Trophoblast cell (in vitro differentiated cells and primary cell): ENCODE results near the gene WSCD2.

Source experiments
- DNase-seq, 2 donors: peaks; one replicate each; pipeline ENCODE4 v3.0.0-alpha.2; 2016
- H2AFZ ChIP-seq: 2 replicates; pipeline ENCODE4 v1.6.1; 2013; ENCODE audit warnings: low read length, moderate library complexity, mild to moderate bottlenecking; ENCODE audit not compliant: insufficient read depth, poor library complexity
- H2AK5ac ChIP-seq: 2 replicates; pipeline ENCODE4 v1.6.1; 2013; ENCODE audit warnings: mild to moderate bottlenecking, low read length
- H2BK120ac ChIP-seq: 2 replicates; pipeline ENCODE4 v1.6.1; 2013; ENCODE audit warnings: low read length, mild to moderate bottlenecking, moderate library complexity; ENCODE audit not compliant: insufficient read depth, poor library complexity
- H2BK12ac ChIP-seq: 2 replicates; pipeline ENCODE4 v1.6.1; 2013; ENCODE audit warnings: mild to moderate bottlenecking, low read length, moderate library complexity
- H2BK5ac ChIP-seq: 2 replicates; pipeline ENCODE4 v1.6.1; 2013; ENCODE audit warnings: low read length, low read depth, moderate library complexity, mild to moderate bottlenecking; ENCODE audit not compliant: poor library complexity
- H3K14ac ChIP-seq: 2 replicates; pipeline ENCODE4 v1.6.1; 2013; ENCODE audit warnings: mild to moderate bottlenecking, low read length
- H3K18ac ChIP-seq: 2 replicates; pipeline ENCODE4 v1.6.1; 2013; ENCODE audit warnings: mild to moderate bottlenecking, low read length
- H3K23ac ChIP-seq: 2 replicates; pipeline ENCODE4 v1.6.1; 2013; ENCODE audit warnings: low read length
- H3K27ac ChIP-seq: 2 replicates; pipeline ENCODE4 v1.5.1; 2013; ENCODE audit warnings: low read depth, mild to moderate bottlenecking, inconsistent platforms, low read length, moderate library complexity
- H3K27me3 ChIP-seq: 2 replicates; pipeline ENCODE4 v1.6.1; 2013; ENCODE audit warnings: inconsistent platforms, mild to moderate bottlenecking, low read length, moderate library complexity; ENCODE audit not compliant: insufficient read depth
- H3K36me3 ChIP-seq, 2 experiments: 1 replicate in 1 of 2; 2 replicates in 1 of 2; pipeline ENCODE4 v1.6.1; 2013; ENCODE audit warnings: low read length in 2 of 2, mild to moderate bottlenecking in 2 of 2, moderate library complexity in 1 of 2; ENCODE audit not compliant: insufficient read depth in 2 of 2, control insufficient read depth in 1 of 2
- H3K4ac ChIP-seq: 2 replicates; pipeline ENCODE4 v1.6.1; 2013; ENCODE audit warnings: low read depth, mild to moderate bottlenecking, low read length, moderate library complexity
- H3K4me1 ChIP-seq, 2 experiments: 1 replicate in 1 of 2; 2 replicates in 1 of 2; pipeline ENCODE4 v1.6.1; 2013; ENCODE audit warnings: low read length in 2 of 2, mild to moderate bottlenecking in 2 of 2, moderate library complexity in 1 of 2; ENCODE audit not compliant: insufficient read depth in 2 of 2, control insufficient read depth in 1 of 2
- H3K4me2 ChIP-seq: 2 replicates; pipeline ENCODE4 v1.6.1; 2013; ENCODE audit warnings: inconsistent platforms, mild to moderate bottlenecking, low read length, moderate library complexity
- H3K4me3 ChIP-seq: 2 replicates; pipeline ENCODE4 v1.5.1; 2013; ENCODE audit warnings: mild to moderate bottlenecking, low read depth, low read length, inconsistent platforms
- H3K79me1 ChIP-seq: one replicate; pipeline ENCODE4 v1.6.1; 2013; ENCODE audit warnings: low read length
- H3K79me2 ChIP-seq: 2 replicates; pipeline ENCODE4 v1.6.1; 2013; ENCODE audit warnings: low read length, mild to moderate bottlenecking; ENCODE audit not compliant: control insufficient read depth, insufficient read depth, poor library complexity
- H3K9ac ChIP-seq: 2 replicates; pipeline ENCODE4 v1.6.1; 2013; ENCODE audit warnings: mild to moderate bottlenecking, low read length
- H3K9me3 ChIP-seq: 2 replicates; pipeline ENCODE4 v1.6.1; 2013; ENCODE audit warnings: low read depth, mild to moderate bottlenecking, control low read depth, inconsistent platforms, low read length; ENCODE audit not compliant: insufficient read depth
- H4K12ac ChIP-seq: 2 replicates; pipeline ENCODE4 v1.6.1; 2013; ENCODE audit warnings: low read depth, mild to moderate bottlenecking, low read length, moderate library complexity
- H4K8ac ChIP-seq: 2 replicates; pipeline ENCODE4 v1.6.1; 2013; ENCODE audit warnings: low read depth, mild to moderate bottlenecking, low read length, moderate library complexity
- H4K91ac ChIP-seq: one replicate; pipeline ENCODE4 v1.6.1; 2013; ENCODE audit warnings: low read depth, mild to moderate bottlenecking, low read length, moderate library complexity
- WGBS: extraction: QIAGEN DNeasy Blood & Tissue Kit; methylation state at CpG from one replicate; pipeline ENCODE4 v1.1.7; 2013; ENCODE audit warnings: missing lambda C conversion rate; ENCODE audit not compliant: insufficient read length, insufficient coverage; ENCODE audit errors: extremely low coverage; 5-methylcytosine and 5-hydroxymethylcytosine counted together

WSCD2 gene

DNA sequence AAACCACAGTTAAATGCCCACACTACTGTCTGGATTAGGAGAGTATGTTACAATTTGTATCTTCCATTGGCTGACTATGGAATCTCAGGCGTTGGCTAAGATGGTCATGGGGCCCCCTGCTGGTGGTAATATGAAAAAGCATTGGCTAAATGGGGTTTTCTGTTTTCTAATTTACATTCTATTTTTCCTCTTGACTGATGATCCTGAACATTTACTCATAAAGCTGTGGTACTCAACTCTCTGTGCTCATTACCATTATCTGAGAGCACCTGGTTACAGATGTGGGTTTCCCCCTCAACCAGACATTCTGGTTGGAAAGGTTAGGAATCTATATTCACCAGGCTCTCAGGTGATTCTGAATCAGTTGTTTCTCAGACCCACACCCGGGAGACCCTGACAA lies 64.8 kb downstream of the WSCD2 start:
- Histone ChIP-seq H3K23ac (no peak overlapping the region), H3K36me3 (no peaks in the 10 kb centered on the region), H3K4me3 (no peak overlapping the region), H3K4me1 (no peaks in the 10 kb centered on the region), H3K9ac (no peak overlapping the region), H4K8ac (no peak overlapping the region), H3K27me3 (no peaks in the 10 kb centered on the region), H3K9me3 (peaks cover 3% of the 10 kb centered on the region), H3K79me1 (no peaks in the 10 kb centered on the region), H4K91ac (no peak overlapping the region), H4K12ac (no peak overlapping the region), H3K4ac (no peak overlapping the region), H2AK5ac (no peak overlapping the region), H2BK120ac (no peak overlapping the region), H3K4me2 (no peak overlapping the region), H3K79me2 (no peaks in the 10 kb centered on the region), H2BK5ac (no peak overlapping the region), H2AFZ (no peak overlapping the region), H3K18ac (no peak overlapping the region), H3K27ac (no peak overlapping the region), H3K14ac (no peak overlapping the region), H2BK12ac (no peak overlapping the region)
- DNase-seq = peak in 1 of 2 donors; percentile 54
- WGBS = no CpG with 5 or more reads among the region's 2 CpGs

DNA sequence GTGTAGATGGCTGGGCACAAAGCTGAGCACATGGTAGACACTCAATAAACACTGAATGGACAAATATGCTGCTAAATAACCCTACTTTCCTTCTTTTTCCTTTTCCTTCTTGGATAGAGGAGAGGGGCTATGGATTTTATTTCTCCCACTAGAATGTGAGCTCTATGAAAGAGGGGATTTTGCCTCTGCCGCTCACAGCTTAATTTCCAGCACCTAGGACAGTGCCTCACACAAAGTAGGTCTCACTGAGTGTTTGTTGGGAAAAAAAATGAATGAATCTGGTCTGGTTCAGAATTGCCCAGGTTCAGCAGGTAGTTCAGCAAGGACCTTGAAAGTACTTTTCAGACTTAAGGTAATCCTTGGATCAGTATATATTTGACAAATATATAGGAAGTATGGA lies 65.5 kb downstream of the WSCD2 start:
- no peak overlapping the region for H2AFZ ChIP-seq
- H3K23ac ChIP-seq = no peak overlapping the region
- H2BK12ac ChIP-seq = no peak overlapping the region
- no peaks in the 10 kb centered on the region for H3K36me3 ChIP-seq
- no peak overlapping the region for H3K27ac ChIP-seq
- no peak overlapping the region for H3K4me2 ChIP-seq
- no peaks in the 10 kb centered on the region for H3K27me3 ChIP-seq
- no peak overlapping the region for H3K4ac ChIP-seq
- H3K4me3 ChIP-seq = no peak overlapping the region
- H3K9ac ChIP-seq = no peak overlapping the region
- peaks cover 3% of the 10 kb centered on the region for H3K9me3 ChIP-seq
- H3K79me1 ChIP-seq = no peaks in the 10 kb centered on the region
- H2AK5ac ChIP-seq = no peak overlapping the region
- WGBS = no CpG with 5 or more reads among the region's 1 CpG
- no peak overlapping the region for H4K8ac ChIP-seq
- H3K79me2 ChIP-seq = no peaks in the 10 kb centered on the region
- no peak overlapping the region for H4K12ac ChIP-seq
- H4K91ac ChIP-seq = no peak overlapping the region
- H3K4me1 ChIP-seq = no peaks in the 10 kb centered on the region
- H2BK5ac ChIP-seq = no peak overlapping the region
- no peak for DNase-seq
- H3K18ac ChIP-seq = no peak overlapping the region
- H2BK120ac ChIP-seq = no peak overlapping the region
- no peak overlapping the region for H3K14ac ChIP-seq

DNA sequence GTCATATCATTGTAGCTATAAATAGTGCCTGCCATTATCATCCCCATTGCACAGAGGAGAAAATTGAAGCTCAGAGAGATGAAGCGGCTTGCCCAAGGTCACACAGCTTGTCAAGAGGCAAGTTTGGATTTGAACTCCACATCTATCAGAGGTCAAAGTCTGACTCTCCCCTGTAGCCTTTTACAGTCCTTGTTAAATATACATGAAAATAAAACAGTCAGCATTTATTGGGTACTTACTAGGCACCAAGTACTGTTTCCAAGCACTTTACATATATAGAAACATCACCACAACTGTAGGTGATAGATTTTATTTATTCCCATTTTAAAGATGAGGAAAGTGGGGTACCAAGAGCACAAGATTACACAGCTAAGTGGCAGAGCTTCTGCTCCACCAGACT lies 67.2 kb downstream of the WSCD2 start:
- no peaks in the 10 kb centered on the region for H3K36me3 ChIP-seq
- no peaks in the 10 kb centered on the region for H3K4me1 ChIP-seq
- H3K23ac ChIP-seq = no peak overlapping the region
- DNase-seq = no peak
- no peak overlapping the region for H4K8ac ChIP-seq
- no peak overlapping the region for H2BK12ac ChIP-seq
- no peaks in the 10 kb centered on the region for H3K79me2 ChIP-seq
- no peak overlapping the region for H3K14ac ChIP-seq
- no peak overlapping the region for H4K91ac ChIP-seq
- no peak overlapping the region for H3K4me3 ChIP-seq
- H3K9me3 ChIP-seq = peaks cover 3% of the 10 kb centered on the region
- no peaks in the 10 kb centered on the region for H3K27me3 ChIP-seq
- H2AFZ ChIP-seq = no peak overlapping the region
- H2AK5ac ChIP-seq = no peak overlapping the region
- no peak overlapping the region for H2BK5ac ChIP-seq
- H3K4ac ChIP-seq = no peak overlapping the region
- no peak overlapping the region for H3K18ac ChIP-seq
- no peak overlapping the region for H2BK120ac ChIP-seq
- no peak overlapping the region for H4K12ac ChIP-seq
- H3K9ac ChIP-seq = no peak overlapping the region
- no peaks in the 10 kb centered on the region for H3K79me1 ChIP-seq
- H3K27ac ChIP-seq = no peak overlapping the region
- no peak overlapping the region for H3K4me2 ChIP-seq
- WGBS = no CpG with 5 or more reads among the region's 1 CpG

DNA sequence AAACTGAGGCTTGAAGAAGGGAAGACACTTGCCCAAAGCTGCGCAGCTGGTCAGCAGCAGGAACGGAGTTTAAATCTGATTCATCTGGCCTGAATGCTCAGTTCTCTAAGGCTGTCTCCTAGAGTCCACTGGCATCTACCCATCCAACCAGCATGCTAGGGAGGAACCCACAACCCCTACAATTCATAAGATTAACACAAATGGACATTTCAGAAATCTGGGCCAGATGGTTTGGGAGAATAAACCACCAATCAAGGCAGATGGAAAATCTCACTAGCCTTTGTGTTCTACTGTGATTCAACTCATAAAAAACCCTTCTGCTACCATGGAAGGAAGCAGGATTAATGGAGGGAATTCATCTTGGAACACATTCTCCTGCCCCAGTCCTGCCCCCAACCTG lies 67.8 kb downstream of the WSCD2 start:
- Histone ChIP-seq H3K4me2 (no peak overlapping the region), H4K12ac (no peak overlapping the region), H3K27me3 (no peaks in the 10 kb centered on the region), H2AFZ (no peak overlapping the region), H2BK12ac (no peak overlapping the region), H3K4me1 (no peaks in the 10 kb centered on the region), H3K9ac (no peak overlapping the region), H4K91ac (no peak overlapping the region), H3K23ac (no peak overlapping the region), H3K9me3 (peaks cover 3% of the 10 kb centered on the region), H3K36me3 (no peaks in the 10 kb centered on the region), H3K79me2 (no peaks in the 10 kb centered on the region), H2BK120ac (no peak overlapping the region), H3K4ac (no peak overlapping the region), H3K27ac (no peak overlapping the region), H2BK5ac (no peak overlapping the region), H2AK5ac (no peak overlapping the region), H3K14ac (no peak overlapping the region), H3K18ac (no peak overlapping the region), H3K4me3 (no peak overlapping the region), H3K79me1 (no peaks in the 10 kb centered on the region), H4K8ac (no peak overlapping the region)
- no CpG with 5 or more reads among the region's 2 CpGs for WGBS
- DNase-seq = no peak
